ENCODE measurements around the gene EPS8L1.

The EPS8L1 gene

GRCh38 chr19:55080121-55080967 is 4.7 kb downstream of the EPS8L1 start:
- DNase-seq (ENCODE audit: low read depth): peak; percentile 35

- peak; percentile 76 for DNase-seq (ENCODE audit: low read depth)
Observed at GRCh38 chr19:55080968-55081769, 5.5 kb downstream of the EPS8L1 start.

- DNase-seq (ENCODE audit: low read depth): no peak
Observed at GRCh38 chr19:55081770-55082019, 6.0 kb downstream of the EPS8L1 start.

GRCh38 chr19:55082020-55082851 is 6.6 kb downstream of the EPS8L1 start:
- no peak for DNase-seq (ENCODE audit: low read depth)

GRCh38 chr19:55083004-55083850 is 7.6 kb downstream of the EPS8L1 start:
- no peak for DNase-seq (ENCODE audit: low read depth)

GRCh38 chr19:55084416-55084815 is 8.7 kb downstream of the EPS8L1 start:
- DNase-seq (ENCODE audit: low read depth): no peak

GRCh38 chr19:55085923-55086715 is 10.4 kb downstream of the EPS8L1 start:
- DNase-seq (ENCODE audit: low read depth): no peak

GRCh38 chr19:55086730-55087541 is 11.3 kb downstream of the EPS8L1 start:
- peak; percentile 30 for DNase-seq (ENCODE audit: low read depth)

- no peak for DNase-seq (ENCODE audit: low read depth)
Observed at GRCh38 chr19:55087542-55087901, 11.9 kb downstream of the EPS8L1 start.

- DNase-seq (ENCODE audit: low read depth): no peak
Observed at GRCh38 chr19:55088021-55088451, 12.4 kb downstream of the EPS8L1 start.

GRCh38 chr19:55088543-55089341 is 13.1 kb downstream of the EPS8L1 start:
- peak; percentile 69 for DNase-seq (ENCODE audit: low read depth)

GRCh38 chr19:55089342-55089944 is 13.8 kb downstream of the EPS8L1 start:
- DNase-seq (ENCODE audit: low read depth): no peak

- no peak for DNase-seq (ENCODE audit: low read depth)
Observed at GRCh38 chr19:55090564-55090963, 14.9 kb downstream of the EPS8L1 start.

GRCh38 chr19:55091126-55091910 is 15.6 kb downstream of the EPS8L1 start:
- no peak for DNase-seq (ENCODE audit: low read depth)

GRCh38 chr19:55091955-55092354 is 16.3 kb downstream of the EPS8L1 start:
- DNase-seq (ENCODE audit: low read depth): no peak

GRCh38 chr19:55092423-55093318 is 17.0 kb downstream of the EPS8L1 start:
- DNase-seq (ENCODE audit: low read depth): no peak
